ENCODE results near the gene TRAPPC1.

Gene TRAPPC1

DNA sequence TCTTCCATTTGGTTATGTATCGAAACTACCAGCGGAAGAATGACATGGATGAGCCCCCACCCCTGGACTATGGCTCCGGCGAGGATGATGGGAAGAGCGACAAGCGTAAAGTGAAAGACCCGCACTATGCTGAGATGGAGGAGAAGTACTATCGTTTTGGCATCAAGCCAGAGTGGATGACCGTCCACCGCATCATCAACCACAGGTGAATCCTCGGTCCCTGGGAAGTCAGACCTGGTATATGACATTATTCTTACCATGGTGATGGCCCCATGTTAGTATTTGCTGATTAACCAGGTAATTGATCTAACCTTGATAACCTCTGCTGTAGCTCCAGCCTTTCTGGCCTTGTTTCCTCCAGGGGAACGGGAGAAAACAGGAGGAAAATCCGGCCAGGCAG lies 34.7 kb downstream of the TRAPPC1 start:
- no peak for DNase-seq

DNA sequence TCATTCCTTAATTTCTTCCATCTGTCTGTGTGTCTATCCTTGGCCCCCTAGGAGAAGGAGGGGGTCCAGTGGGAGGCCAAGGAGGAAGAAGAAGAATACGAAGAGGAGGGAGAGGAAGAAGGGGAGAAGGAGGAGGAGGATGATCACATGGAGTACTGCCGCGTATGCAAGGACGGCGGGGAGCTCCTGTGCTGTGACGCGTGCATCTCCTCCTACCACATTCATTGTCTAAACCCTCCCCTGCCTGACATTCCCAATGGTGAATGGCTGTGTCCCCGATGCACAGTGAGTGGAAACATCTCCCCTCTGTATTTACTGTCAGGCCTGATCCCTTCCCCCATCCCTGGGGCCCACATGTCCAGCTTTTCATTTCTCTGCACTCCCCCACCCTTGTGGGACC lies 36.9 kb downstream of the TRAPPC1 start:
- DNase-seq = no peak

DNA sequence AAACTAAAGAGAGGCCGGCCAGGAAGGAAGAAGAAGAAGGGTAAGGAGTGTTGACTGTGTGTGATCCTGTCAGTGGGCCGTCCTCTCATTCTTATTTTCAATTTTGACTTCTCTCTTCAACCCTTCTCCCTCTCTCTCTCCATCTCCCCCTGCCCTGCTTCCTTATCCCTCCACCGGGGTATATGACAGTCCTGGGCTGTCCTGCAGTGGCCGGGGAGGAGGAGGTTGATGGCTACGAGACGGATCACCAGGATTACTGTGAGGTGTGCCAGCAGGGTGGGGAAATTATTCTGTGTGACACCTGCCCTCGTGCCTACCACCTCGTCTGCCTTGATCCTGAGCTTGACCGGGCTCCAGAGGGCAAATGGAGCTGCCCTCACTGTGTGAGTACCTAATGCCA lies 37.5 kb downstream of the TRAPPC1 start:
- DNase-seq = no peak

DNA sequence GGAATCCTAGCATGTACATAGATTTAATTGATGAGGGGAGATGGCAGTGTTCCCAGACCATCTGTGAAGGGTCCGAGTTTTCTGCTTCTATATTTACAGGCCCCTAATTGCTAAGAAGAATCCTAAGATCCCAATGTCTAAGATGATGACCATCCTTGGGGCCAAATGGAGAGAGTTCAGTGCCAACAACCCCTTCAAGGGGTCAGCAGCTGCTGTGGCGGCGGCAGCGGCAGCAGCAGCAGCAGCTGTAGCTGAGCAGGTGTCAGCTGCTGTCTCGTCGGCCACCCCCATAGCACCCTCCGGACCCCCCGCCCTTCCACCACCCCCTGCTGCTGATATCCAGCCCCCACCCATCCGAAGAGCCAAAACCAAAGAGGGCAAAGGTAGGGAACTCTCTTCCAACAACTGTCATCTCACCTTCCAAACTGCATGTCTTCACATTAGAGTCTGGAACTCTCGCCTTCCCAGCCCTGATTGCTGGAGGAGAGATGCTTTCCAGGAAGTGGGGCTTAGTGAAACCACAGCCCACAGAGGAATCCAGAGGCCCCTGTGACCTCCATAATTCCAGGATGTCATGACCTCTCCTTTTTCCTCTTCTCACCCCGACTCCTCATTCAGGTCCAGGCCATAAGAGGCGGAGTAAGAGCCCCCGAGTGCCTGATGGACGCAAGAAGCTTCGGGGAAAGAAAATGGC lies 38.4 kb downstream of the TRAPPC1 start:
- DNase-seq = no peak

DNA sequence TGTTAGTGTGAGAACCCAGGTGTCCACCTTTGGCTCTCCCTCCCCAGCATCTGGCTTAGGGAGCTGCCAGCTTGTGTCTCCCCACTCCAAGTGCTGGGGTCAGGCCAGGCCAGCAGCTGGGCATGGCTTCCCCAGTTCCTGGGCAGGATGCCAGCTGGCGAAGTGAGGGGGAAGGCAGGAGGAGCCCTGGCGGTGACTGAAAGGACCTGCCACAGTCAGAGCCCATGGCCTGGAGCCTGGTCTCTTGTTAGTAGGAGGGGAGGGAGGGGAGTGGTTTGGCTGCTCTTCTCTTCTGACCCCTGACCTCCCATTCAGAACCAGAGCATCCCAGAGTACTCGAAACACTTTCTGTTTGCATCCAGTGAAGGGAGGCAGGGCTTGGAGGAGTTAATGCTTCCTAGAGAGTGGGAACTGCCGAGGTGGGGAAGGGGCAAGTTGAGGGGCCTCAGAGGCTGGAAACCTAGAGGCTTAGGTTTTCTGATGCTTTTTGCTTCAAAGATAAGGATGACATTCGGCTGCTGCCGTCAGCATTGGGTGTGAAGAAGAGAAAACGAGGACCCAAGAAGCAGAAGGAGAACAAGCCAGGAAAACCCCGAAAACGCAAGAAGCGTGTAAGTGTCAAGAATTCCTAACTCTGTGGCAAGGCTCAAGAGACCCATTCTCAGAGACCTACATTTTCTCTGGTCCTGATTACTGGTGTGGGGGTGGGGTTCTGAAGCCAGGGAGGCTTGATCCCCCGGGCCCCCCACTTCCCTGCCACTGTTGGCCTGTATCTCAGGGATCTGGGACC lies 42.4 kb downstream of the TRAPPC1 start:
- DNase-seq = peak; percentile 87

DNA sequence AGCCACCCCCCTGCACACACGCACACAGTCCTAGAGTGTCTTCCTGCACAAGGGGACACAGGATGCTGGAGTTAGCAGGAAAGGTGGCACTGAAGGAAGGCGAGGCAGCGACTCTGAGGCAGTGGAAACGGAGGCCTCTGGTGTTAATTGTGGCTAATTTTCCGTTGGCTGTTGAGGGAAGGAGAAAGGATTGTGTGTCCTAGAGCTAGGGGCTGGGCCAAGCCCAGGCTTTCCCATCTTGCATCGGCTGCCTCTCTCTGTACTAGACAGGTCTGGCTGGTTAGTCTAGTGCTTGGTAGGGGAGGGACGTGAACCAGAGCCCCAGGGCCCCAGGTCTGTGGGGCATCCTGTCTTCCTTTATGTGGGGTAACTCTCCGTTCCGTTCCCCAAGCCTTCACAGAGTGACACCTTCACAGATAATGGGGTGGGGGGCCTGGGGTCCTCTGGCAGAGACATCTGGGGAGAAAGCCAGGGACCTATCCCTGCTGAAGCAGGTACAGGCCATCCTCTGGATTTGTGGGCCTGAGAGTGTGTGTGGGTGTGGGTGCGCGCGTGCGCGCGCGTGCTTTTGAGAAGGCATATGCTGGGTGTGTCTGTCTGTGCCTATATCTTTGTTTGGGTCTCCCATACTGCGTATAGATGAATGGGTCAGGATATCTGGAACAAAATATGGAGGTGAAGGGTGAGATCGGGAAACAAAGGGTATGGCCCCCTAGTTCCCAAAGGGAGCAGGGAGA lies 43.4 kb downstream of the TRAPPC1 start, which contains the start of gene CHD3:
TSS of gene CHD3 (plus strand) at position 606 of the 737 bp plus-strand sequence. CDS start 212 bp downstream, outside the sequence.
- DNase-seq = peak; percentile 20

DNA sequence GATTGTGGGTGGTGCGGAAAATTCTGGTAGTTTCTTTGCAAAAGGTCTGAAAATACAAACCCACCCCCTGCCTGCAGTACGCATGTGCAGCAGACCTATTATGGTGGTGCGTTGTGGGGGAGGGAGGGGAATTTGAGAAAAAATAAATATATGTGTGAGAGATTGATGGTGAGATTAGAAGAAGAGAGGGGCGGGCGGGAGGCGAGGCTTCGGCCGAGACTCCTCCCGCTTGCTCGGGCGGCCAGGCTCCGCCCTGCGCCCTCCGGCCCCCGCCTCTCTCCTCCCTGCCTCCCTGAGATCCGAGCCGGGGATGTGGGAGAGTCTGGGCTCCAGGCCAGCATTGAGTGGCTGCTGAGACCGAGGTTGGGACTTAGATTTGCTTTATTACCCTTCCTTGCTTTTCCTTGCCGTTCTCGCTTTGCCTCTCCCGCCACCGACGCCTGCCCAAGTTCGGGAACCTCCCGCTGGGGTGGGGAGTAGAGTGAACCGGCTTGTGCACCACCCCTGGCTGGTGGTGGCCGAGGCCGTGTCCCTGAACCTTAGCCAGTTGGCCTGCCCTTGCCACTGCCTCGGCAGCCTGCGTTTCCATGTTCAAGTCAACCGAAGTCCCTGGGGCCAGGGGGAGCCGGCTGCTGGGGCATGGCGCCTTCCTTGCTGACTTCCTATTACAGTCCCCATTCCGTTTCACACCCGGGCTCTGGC lies 44.1 kb downstream of the TRAPPC1 start:
- peak; percentile 99 for DNase-seq

DNA sequence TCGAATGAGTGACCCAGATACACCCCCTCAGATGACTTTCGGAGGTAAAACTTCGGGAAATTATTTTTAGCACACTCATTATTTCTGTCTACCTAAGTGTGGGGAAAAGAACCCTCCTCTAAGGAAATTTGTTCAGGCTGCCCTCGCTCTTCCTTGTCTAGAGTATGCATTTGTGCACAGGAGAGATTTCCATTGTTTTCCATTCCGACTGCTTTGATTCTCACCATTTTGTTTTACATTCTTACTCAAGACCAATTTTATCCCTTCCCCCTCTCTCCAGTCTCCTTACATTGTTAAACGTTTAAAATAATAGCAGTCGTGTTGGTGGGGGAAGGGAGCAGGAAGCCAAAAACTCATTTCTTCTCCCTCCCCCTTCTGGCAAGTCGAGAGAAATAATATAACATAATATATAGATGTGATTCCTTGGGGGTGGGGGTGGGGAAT lies 44.7 kb downstream of the TRAPPC1 start:
- no peak for DNase-seq

DNA sequence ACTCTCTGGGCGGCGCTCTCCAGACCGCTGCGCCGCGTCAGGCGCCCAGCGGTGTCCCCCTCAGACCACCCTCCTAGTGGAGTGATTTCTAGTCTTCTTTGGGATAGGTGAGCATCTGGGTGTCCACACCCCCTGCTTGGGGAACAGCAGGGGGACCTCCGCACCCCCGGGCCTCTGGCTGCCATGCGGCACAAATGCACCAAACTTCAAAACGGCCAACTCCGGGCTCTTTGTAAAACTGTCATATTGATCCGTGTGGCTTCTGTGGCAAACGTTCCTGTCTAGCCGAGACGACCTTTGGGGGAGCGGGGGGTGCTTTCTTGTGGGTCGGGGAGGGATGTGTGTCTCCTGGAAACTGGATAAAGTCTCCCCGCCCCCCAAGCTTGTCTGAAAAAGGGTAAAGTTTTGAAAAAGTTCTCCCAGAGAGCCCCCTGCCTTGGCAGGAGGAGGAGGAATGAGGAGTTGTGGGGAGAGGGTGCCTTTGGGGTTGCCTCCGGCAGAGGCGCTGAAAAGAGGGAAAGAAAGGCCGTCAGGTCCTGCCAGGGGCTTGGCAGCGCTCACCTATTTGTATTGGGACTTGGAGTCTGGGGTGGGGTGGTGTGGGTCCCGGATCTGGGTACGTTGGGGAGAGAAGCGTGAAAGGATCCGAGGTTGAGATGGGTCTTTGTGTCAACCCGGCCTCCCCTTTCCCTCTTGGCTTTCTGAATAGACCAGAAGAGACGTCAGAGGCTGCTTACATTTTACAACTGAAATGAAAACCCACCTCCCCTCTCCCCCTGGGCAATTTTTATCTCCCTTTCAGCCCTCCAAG lies 45.3 kb downstream of the TRAPPC1 start:
- peak; percentile 54 for DNase-seq

DNA sequence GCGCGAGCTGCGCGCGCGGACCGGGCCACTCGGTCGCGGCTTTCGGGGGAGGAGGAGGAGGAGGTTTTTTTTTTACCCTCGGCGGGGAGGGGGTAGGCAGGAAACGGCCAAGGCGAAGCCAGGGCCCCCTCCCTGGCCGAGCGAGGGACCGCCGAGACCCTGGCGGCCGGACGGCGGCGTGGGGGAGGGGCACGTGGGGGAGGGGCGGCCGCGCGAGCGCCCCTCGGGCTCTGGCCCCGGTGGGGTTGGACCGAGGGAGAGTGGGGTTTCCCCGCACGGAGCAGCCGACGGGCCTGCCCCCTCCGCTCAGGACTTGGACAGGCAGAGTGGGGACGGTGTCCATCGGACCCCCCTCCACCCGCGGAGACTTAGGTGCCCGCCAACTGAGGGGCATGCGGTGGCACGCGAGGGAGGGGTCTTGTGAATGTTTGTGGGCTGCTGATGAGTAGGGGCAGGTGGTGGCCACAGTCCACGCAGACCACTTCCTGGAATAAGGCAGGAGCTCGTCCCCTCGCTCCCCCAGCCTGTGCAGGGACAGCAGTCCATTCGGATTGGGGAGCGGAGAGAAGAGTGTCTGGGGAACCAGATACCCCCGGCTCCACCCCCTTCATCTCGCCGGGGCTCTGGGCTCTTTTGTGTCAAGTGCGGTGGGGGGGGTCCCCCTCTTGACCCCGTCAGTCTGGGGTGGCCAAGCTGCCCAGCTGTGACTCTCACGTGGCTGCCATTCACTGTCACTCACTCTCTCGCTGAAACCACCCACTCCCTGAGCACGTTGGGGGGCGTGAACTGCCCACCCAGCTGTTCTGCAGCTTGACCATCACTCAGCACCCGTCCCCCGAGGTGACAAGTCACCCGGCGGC lies 46.1 kb downstream of the TRAPPC1 start:
- peak; percentile 57 for DNase-seq

DNA sequence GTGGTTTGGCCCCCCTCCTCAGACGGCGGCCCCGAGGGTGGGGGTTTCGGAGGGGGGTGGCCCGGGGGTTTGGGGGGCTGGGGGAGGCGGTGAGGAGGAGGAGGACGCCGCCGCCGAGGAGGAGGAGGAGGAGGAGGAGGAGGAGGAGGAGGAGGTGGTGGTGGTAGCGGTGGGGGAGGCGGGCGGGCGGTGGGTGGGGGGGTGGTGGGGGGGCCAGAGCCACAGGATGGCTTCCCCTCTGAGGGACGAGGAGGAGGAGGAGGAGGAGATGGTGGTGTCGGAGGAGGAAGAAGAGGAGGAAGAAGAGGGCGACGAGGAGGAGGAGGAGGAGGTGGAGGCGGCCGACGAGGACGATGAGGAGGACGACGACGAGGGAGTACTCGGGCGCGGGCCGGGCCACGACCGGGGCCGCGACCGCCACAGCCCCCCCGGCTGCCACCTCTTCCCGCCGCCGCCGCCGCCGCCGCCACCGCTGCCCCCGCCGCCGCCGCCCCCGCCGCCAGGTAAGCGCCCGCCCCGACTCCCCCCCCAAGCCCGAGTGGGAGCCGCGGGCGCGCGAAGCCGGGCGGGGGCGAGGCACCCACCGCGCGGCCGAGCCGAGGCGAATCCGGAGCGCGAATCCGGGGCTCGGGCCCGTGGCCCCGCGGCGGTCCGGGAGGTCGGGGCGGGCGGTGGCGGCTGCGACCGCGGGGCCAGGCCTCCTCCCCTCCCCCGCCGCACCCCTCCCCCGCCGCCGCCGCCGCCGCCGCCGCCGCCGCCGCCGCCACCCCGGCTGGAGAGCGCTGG lies 47.0 kb downstream of the TRAPPC1 start:
- peak; percentile 33 for DNase-seq

DNA sequence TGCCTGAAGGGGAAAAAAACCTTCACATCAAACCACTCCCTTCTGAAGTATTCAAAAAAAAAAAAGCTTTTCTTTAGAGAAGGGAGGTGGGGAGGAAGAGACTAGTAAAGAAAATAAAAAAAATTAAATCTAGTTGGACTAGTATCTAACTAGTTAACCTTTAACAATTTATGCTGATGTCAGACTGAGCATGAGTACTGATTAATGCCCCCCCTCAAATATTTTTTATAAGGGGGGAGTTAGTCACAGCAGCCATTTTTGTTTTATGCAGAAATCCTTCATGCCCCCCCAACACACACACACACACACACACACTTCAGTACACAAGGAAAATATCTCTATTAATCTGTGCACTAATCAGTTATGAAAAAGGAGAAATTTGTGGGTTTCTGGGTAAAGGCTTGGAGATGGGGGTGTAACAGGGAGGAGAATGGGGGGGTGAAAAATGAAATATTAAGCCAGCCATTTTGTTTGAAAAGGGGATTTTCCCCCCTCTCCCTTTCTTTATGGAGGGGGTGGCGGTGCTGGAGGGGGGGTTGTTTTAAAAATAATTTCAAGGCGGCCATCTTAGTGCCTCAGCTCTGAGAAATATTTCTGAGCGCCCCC lies 47.9 kb downstream of the TRAPPC1 start:
- DNase-seq = peak; percentile 62

DNA sequence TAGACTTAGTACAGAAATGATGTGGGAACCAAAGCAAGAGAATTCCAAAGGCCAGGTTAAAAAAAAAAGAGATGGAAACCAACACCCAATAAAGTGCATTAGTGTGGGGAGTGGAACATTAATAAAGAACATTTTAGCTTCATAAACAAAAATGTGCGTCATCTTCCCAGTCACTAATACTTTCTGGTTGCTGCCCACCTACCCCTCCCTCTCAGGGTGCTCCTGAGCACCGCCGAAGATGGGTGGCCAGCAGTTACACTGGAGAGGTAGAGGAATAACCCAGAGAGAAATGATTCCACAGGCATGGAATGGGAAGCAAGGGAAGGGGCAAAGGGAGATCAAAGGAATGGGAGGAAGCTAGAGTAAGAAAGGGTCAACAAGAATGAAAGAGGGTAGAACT lies 49.1 kb downstream of the TRAPPC1 start:
- DNase-seq = no peak

DNA sequence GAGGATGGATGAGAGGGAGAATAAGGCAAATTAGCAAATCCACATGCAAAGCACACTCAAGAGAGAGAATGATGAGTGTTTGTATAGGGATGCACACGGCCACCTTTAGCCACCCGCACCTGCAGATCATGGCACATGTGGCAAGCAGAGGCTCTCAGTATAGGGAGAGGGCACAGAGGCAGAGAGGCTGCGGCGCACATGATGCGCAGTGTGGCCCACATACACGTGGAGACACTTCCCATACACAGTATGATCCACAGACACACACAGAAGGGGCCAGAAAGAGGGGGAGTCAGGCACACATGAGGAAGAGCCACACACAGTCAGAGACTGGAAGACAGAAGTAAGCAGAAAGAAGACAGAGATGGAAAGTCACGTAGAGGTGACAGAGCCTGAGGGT lies 49.7 kb downstream of the TRAPPC1 start:
- DNase-seq = no peak

DNA sequence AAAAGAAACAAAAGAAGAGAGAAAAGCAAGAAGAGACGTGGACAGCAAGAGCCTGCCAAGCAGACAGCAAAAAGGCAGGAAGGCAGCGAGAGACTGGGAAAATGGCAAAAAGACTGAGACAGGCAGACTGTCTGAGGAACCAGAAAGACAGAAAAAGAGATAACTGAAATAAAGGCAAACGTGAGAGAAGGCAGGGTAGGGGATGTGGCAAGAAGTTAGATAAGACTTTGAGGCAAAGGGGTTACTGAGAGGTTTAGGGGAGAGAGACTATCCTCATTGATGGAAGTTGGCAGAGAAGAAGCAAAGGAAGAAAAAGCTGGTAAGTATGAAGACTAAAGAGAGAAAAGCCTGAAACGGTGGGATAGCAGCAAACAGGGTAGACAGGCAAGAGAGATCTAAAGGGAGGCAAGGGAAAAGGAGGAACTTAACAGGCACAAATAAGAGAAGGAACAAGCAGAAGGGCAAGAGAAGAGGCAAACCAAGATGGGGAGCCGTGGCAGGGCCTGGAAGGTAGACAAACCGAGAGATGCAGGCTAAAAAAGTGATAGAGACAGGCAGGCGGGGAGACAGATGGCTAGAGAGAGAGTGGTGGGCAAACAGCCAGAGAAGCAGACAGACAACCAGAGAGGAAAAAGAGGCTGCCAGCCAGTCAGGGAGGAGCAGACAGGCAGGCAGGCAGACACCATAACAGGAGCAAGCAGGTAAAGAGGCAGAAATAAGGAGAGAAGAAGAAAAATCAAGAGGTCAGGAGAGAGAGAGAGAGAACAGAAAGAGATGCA lies 50.3 kb downstream of the TRAPPC1 start:
- DNase-seq = peak; percentile 28

Data from fibroblast of skin of abdomen (primary cell).